Smooth muscle cell (in vitro differentiated cells): Measurements from ENCODE around the gene MUC6. TPM values are rescaled to one million over a fixed set of nuclear protein-coding genes. Genes with fewer than 3 reads are reported as not detected.

Experiments
- DNase-seq: peaks from one replicate; lab custom pipeline; 2025; ENCODE audit not compliant: unreplicated experiment; lab: John Stamatoyannopoulos, UW
- H2AFZ ChIP-seq: fragments of 200-600 bp; sonication (generic); 2 replicates; pipeline ENCODE4 v1.6.0; 2016; ENCODE audit warnings: antibody characterized with exemption, low read depth, mild to moderate bottlenecking
- H3F3A ChIP-seq: fragments of 200-600 bp; sonication (generic); 2 replicates; pipeline ENCODE4 v1.6.0; 2017; ENCODE audit warnings: antibody characterized with exemption, low read depth
- H3K27ac ChIP-seq: fragments of 200-600 bp; sonication (generic); 2 replicates; pipeline ENCODE4 v1.5.1; 2016; ENCODE audit warnings: low read depth, mild to moderate bottlenecking
- H3K27me3 ChIP-seq: fragments of 200-600 bp; sonication (generic); 2 replicates; pipeline ENCODE4 v1.6.1; 2016; ENCODE audit warnings: low read depth, mild to moderate bottlenecking
- H3K36me3 ChIP-seq: fragments of 200-600 bp; sonication (generic); 2 replicates; pipeline ENCODE4 v1.5.1; 2016; ENCODE audit warnings: low read depth
- H3K4me1 ChIP-seq: fragments of 200-600 bp; sonication (generic); 2 replicates; pipeline ENCODE4 v1.5.1; 2016; ENCODE audit warnings: low read depth
- H3K4me2 ChIP-seq: fragments of 200-600 bp; sonication (generic); 2 replicates; pipeline ENCODE4 v1.6.0; 2016; ENCODE audit warnings: mild to moderate bottlenecking
- H3K4me3 ChIP-seq: fragments of 200-600 bp; sonication (generic); 2 replicates; pipeline ENCODE4 v1.5.1; 2016; ENCODE audit warnings: mild to moderate bottlenecking
- H3K79me2 ChIP-seq: fragments of 200-600 bp; sonication (generic); 2 replicates; pipeline ENCODE4 v1.6.0; 2016; ENCODE audit warnings: low read depth, mild to moderate bottlenecking
- H3K9ac ChIP-seq: fragments of 200-600 bp; sonication (generic); 2 replicates; pipeline ENCODE4 v1.6.0; 2016; ENCODE audit warnings: low read depth
- H3K9me3 ChIP-seq: fragments of 200-600 bp; sonication (generic); replicated peaks from 2 replicates; pipeline ENCODE4 v1.5.1; 2016; ENCODE audit warnings: low read depth
- H4K20me1 ChIP-seq: fragments of 200-600 bp; sonication (generic); 2 replicates; pipeline ENCODE4 v1.6.0; 2016; ENCODE audit warnings: low read depth
- WGBS: methylation state at CpG from one replicate; pipeline ENCODE4 v1.1.7; 2016; ENCODE audit warnings: low lambda C conversion rate; 5-methylcytosine and 5-hydroxymethylcytosine counted together
- polyA plus RNA-seq: library from polyadenylated mRNA; unstranded; fragments of >200 nt; fragmentation: Nextera tagmentation; extraction: Ambion mirVana; gene quantifications from 2 replicates; pipeline ENCODE4 v1.2.1, GENCODE V29; 2016
- total RNA-seq: library from RNA; depleted of rRNA; stranded (reverse); fragments of >200 nt; gene quantifications from 2 replicates; pipeline ENCODE4 v1.2.3, GENCODE V29; 2014
- TF ChIP-seq, protein P1 (sequence below): fragments of 200-600 bp; sonication (generic); IDR thresholded peaks from 2 replicates; pipeline ENCODE4 v1.5.1; 2017; ENCODE audit warnings: borderline replicate concordance, mild to moderate bottlenecking, antibody characterized with exemption; ENCODE audit not compliant: insufficient read depth, poor library complexity, severe bottlenecking

Gene MUC6
- total and polyA plus RNA-seq, 2 experiments from 2014 or later: not detected

DNA sequence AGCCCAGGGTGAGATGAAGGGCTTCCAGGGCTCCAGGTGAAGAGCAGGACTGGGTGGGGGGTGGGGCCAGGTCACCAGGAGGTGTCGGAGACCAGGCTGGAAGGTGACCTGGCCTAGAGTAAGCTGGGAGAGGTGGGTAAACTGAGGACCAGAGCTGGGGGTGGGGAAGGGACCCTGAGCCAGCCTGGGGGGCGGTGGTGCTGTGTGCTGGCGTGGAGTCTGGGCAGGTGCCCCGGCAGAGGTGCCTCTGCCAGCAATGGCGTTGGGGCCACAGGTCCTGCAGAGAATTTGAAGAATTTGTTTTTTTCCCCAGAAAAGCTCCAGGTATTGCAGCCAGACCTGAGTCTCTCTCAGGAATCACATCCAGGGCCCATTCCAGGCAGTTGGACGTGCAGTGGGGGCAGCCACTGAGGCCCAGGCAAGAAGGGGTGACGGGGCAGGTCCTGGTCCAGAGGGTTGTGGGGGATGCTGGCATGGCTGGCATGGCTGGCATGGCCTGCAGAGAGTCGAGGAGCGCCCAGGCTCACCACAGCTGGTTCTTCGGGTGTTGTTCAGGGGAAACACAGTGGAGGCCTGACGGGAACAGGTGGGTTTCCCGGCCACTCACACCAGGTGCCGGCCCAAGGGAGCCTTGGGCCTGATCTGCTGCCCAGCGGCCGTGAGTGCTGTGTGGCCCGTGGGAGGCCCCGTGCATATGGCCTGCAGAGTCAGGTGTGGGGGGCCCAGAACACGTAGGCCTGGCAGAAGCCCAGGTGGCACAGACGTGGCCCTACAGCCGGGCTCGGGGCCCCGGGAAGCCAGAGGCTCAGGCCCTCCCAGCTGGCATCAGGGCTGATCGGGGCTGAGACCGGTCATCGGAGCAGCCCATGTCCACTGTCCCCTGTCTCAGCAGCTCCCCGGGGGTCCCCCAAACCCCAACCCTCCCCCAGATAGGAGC, 6.4 kb upstream of the MUC6 start:
- Histone ChIP-seq H3K27ac (no peak overlapping the region), H3K4me3 (no peak overlapping the region), H3K4me1 (no peaks in the 10 kb centered on the region), H3K27me3 (peaks cover 8% of the 10 kb centered on the region), H3K9me3 (no peaks in the 10 kb centered on the region), H4K20me1 (no peaks in the 10 kb centered on the region), H3K36me3 (no peaks in the 10 kb centered on the region), H3K4me2 (no peak overlapping the region), H3F3A (no peaks in the 10 kb centered on the region), H2AFZ (no peak overlapping the region), H3K9ac (no peak overlapping the region), H3K79me2 (no peaks in the 10 kb centered on the region)
- TF ChIP-seq, protein P1, sequence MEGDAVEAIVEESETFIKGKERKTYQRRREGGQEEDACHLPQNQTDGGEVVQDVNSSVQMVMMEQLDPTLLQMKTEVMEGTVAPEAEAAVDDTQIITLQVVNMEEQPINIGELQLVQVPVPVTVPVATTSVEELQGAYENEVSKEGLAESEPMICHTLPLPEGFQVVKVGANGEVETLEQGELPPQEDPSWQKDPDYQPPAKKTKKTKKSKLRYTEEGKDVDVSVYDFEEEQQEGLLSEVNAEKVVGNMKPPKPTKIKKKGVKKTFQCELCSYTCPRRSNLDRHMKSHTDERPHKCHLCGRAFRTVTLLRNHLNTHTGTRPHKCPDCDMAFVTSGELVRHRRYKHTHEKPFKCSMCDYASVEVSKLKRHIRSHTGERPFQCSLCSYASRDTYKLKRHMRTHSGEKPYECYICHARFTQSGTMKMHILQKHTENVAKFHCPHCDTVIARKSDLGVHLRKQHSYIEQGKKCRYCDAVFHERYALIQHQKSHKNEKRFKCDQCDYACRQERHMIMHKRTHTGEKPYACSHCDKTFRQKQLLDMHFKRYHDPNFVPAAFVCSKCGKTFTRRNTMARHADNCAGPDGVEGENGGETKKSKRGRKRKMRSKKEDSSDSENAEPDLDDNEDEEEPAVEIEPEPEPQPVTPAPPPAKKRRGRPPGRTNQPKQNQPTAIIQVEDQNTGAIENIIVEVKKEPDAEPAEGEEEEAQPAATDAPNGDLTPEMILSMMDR: no peak
- WGBS: 94% methylated on average over 26 of the region's 26 CpGs
- no peak for DNase-seq

DNA sequence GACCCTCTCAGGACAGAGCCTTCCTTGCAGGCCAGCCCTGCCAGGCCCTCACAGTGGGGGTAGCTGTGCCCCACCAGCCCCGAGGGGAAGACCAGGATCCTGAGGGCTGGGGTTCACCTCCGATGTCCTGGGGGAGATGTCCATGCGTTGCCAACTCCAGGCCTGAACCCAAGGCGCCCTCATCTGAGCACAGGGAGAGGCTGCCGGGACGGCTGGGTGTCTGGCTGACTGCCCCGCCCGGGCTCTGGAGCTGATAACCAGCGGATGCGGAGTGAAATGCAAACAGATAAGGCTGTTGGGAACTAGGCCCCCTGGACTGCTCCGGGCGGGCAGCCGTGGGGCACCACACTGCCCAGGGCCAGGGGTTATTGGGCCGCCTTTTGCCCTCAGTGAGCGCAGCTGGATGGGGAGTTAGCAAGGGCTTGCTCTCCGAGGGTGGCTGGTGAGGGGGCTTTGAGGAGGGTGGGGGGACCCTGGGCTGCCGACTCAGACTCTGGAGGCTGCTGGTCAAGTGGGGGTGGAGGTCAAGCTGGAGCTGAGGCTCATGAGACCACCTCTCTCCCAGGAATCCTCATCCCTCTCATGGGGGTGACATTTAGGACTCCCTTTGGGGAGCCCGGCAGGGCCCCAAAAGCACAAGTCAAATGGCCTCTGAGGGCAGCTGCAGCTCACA, 5.6 kb upstream of the MUC6 start:
- no peak for DNase-seq
- Histone ChIP-seq H3K9ac (no peak overlapping the region), H3K4me3 (no peak overlapping the region), H3K4me2 (no peak overlapping the region), H3K27ac (no peak overlapping the region), H3K4me1 (no peaks in the 10 kb centered on the region), H3K79me2 (no peaks in the 10 kb centered on the region), H3F3A (no peaks in the 10 kb centered on the region), H3K9me3 (no peaks in the 10 kb centered on the region), H3K27me3 (peaks cover 5% of the 10 kb centered on the region), H3K36me3 (no peaks in the 10 kb centered on the region), H2AFZ (no peak overlapping the region), H4K20me1 (no peaks in the 10 kb centered on the region)
- WGBS: 75% methylated on average over 18 of the region's 18 CpGs
- TF ChIP-seq, protein P1: no peak

DNA sequence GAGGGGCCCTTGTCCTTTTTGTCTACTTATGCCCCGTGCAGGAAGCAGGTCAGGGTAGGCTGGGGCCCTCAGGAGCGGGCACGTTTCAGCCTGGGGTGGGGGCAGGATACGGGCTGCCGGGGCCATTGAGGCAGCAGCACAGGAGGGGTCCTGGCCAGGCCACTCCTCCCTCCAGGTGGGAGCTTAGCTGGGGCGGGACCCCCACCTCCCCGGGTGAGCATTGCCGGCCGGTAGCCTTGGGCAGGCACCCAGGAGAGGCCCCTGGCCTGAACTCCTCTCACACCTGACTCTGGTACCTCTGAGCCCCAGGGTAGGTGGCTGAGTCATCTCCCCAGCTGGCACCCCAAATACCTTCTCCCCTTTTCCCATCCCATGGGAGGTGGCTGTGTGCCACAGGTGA, 5.0 kb upstream of the MUC6 start:
- H3K4me3 ChIP-seq: no peak overlapping the region
- TF ChIP-seq, protein P1: no peak
- peaks cover 3% of the 10 kb centered on the region for H3K27me3 ChIP-seq
- H3K4me1 ChIP-seq: no peaks in the 10 kb centered on the region
- no peak for DNase-seq
- 97% methylated on average over 9 of the region's 9 CpGs for WGBS
- no peaks in the 10 kb centered on the region for H3F3A ChIP-seq
- no peak overlapping the region for H3K9ac ChIP-seq
- H3K9me3 ChIP-seq: no peaks in the 10 kb centered on the region
- no peak overlapping the region for H3K4me2 ChIP-seq
- no peaks in the 10 kb centered on the region for H3K36me3 ChIP-seq
- no peak overlapping the region for H2AFZ ChIP-seq
- H3K79me2 ChIP-seq: no peaks in the 10 kb centered on the region
- H3K27ac ChIP-seq: no peak overlapping the region
- H4K20me1 ChIP-seq: no peaks in the 10 kb centered on the region
